ENCODE results near the gene MCM6.

- TF ChIP-seq CTCF (IDR thresholded peaks at IDR 0.05) (no peak), POLR2A (IDR thresholded peaks at IDR 0.05) (no peak), POLR2AphosphoS5 (IDR thresholded peaks at IDR 0.05) (no peak), EP300 (IDR thresholded peaks at IDR 0.05) (no peak)
Observed at GRCh38 chr2:135817951-135818350, 58.3 kb downstream of the MCM6 start.

Measured in sigmoid colon (tissue), 4 donors.